NCI-H748 treated with DMSO at 0.1 percent for 48 hours (cell line): ENCODE measurements around the gene NTNG2.

ENCODE experiments used
- DNase-seq: peaks from one replicate; lab custom pipeline; 2025; lab: John Stamatoyannopoulos, UW

Gene NTNG2

DNA sequence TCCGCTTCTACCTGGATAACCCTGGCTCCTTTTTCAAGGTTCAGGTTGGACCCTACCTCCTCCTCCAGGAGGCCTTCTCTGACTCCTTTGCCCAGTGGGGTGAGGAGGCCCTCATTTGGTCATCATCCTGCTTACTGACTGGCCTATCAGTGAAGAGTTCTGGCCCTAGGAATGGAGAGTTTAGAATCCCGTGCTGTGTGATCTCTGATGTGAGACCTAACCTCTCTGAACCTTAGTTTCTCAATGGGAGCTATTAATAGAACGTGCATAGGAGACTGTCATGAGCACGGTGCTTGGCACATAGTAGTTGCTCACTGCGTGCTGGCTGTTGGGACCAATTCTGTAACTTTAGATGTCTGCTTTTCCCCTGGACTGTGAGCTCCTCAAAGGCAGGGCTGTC lies 10.3 kb downstream of the NTNG2 start:
- no peak for DNase-seq

DNA sequence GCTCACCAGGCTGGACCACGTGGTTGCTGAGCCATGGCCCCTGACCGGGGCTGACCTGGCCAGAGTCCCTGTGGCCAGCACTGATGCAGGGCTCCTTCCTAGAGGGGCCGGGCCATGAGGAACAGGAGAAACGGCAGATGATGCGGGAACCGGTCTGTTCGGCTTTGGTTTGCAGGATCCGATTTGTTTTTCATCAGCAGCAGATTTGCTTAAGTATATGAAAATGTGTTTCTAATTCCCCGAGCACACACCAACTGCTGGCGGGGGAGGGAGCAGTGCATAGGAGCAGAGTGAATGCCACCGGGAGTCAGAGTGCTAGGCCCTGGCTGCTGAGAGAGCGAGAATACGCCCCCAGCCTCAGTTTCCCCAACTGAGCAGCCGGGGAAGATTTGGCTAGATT lies 13.6 kb downstream of the NTNG2 start:
- DNase-seq, result no peak

DNA sequence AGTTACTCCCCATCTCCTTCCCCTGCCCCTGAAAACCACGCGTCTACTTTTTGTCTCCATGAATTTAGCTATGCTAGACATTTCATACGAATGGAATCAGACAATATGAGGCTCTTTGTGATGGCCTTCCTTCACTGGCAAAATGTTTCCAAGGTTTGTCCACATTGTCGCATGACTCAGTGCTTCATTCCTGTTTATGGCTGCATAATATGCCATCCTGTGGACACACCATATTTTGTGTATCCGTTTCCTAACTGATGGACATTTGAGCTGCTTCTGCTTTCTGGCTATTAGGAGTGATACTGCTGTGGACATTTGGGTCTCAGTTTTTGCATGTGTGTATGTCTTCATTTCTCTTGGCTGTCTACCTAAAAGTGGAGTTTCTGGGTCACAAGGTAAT lies 14.5 kb downstream of the NTNG2 start:
- DNase-seq, result no peak

DNA sequence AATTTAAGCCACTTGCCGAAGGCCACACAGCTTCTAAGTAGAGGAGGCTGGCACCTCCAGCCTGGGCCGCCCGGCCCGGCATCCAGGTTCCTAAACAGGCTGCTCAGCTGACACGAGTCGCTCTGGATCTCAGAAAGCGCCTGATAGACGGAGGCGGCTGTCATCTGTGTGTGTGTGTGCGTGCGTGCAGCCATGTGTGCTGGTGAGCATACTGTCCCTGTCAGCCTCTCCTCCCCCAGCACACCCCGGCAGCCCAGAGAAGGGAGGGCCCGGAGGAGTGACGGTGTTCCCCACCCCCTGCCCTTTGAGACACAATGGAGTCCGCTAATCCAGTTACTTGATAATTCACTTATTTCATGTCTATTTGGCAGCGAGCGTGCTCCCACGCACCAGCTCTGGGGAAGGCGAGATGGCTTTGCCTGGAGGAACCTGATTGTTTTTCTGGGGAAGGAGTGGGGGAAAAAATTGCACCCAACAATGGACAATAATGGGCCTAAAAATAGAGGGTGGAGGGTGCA lies 20.0 kb downstream of the NTNG2 start:
- DNase-seq, result no peak

DNA sequence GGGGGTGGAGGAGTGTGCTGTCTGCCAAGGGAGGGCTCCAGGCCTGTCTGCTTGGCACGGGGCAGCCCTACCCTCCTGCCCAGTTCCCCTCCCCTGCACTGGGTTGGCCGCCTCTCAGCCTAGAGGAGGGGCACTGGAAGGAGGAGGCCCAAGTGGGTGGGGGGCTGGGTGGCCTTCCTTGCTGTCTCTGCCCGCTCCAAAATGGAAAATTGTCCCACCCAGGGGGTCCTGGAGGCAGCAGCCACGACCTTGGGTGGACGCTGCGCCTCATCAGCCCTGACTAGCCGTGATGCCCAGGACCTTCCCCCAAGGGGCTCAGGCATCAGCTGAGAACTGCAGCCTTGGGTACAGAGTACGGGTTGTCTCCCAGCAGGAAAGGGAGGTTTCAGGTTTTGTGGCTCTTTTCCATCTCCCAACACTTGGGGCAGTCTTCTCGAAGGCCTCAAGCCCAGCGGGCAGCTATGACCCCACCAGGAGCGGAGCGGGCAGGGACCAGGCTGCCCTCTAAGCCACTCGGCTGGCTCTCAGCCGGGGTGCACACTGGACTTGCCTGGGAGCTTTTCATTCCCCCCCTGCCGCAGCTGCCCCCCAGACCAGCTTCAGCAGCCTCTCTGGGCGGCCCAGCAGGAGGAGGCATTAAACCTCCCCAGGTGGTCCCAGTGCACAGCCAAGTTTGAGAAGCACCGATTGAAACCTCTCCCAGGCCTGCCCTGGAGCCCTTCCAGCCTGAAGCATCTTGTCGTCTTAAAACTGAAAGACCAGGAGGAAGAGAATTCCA lies 20.6 kb downstream of the NTNG2 start:
- DNase-seq, result no peak

DNA sequence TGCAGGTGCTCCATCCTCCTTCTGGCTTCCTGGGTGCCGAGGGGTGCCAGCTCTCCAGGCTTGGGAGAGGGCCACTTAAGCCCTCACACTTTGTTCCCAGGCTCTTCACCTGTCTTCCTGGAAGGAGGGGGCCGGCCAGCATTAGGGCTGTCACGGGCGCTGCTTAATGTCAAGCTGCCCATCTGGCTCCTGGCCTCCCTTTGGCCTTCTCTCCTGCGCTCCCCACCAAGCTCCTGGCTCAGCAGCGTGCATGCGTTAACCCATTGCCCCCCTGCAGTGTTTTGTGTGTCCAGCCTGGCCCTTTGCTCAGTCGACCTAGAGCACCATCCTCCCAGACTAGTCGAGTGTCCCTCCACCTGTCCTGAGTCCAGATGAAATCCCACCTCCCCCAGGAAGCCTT lies 21.3 kb downstream of the NTNG2 start:
- no peak for DNase-seq

DNA sequence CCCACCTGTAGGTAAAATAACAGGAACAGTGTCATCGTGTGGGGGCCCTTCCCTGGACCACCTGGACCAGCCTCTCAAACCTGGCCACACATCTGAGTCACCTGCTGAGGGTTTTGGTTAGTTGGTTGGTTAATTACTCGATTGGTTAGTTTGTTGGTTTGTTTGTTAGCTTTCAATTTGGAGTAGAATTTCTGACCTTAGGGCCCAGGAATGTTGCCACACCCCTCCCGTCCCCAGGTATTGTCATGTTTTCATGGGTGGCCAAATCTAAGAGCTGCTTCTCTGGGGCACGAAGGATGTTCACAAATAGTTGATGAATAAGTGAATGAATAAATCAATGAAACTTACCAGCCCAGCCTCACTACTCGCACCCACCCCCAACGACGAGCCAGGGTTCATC lies 21.9 kb downstream of the NTNG2 start:
- no peak for DNase-seq

DNA sequence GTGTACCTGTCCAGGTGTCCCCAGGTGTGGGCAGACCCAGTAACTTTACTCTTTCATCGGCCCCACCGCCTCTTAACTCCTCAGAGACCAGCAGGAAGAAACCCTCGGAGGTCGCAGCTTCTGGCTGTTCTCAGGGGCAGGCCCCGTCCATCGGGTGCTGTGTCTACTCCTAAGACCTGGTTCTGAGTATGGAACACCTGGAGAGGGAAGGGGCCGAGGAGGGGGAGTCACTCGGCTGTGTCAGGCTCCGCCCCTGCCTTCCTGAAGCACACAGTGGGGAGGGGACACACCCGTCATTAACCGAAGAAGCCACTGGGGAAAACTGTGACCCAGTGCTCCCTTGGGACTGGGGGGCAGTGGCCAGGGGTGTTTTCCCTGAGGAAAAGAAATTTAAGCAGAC lies 22.3 kb downstream of the NTNG2 start:
- DNase-seq, result no peak

DNA sequence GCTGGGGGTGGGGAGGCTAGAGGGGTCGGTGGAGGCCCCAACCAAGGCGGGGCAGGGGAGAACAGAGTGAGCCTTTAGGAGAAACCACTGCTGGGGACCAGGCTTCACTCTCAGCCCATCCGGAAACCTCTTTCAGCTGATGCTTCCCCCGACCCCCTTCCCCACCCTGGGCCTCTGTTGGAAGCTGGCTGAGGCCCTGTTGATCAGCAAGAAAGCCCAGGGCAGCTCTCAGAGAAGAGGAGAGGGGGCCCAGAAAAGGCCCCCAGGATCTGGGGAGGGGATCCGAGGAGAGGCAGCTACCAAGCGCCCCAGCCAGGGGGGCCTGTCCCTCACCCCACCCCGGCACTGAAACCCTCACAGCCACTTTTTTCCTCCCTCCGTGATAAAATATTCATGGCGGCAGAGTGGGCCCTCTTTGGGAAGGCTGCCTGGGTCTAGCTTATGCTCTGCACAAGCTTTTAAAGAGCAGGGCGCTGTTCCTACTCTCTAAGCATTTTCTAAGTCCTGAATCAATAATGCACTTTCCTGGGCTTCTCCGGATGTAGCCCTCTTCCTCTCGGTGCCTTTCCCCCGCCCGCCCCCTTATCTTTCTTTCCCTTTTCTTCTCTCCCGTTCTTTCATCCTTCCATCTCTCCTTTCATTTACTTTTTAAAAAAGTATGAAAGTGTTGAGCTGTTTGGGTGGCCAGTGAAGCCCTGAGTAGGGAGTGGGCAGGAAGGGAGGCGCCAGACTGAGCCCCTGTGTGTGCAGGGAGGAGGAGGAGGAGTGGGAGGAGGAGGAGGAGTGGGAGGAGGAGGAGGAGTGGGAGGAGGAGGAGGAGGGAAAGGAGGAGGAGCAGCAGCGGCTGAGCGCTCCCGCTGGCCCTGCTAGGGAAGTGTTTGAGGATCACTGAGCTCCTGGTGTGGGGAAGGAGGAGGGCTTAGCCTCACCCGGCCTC lies 23.5 kb downstream of the NTNG2 start:
- DNase-seq, result no peak

DNA sequence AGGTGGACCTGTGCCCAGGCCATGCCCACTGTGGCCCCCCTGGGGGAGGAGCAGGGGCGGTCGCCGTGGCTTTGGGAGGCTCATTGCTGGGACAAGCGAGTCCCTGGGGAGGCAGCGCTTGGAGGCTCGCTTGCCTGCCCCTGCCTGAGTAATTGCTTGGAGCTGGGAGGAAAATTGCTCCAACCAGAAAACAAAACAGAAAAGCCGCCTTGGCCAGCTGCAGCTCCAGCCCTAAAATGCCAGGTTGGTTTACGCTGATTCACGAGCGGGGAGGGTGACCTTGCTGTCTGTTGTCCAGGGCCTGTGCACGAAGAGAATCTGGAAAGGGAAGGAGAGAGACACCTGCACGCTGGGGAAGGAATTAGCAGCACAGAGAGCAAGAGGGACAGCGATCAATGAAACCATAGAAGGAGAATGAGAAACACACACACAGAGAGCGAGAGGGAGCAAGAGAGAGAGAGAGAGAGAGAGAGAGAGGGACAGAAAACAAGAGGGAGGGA lies 25.3 kb downstream of the NTNG2 start:
- DNase-seq, result no peak

DNA sequence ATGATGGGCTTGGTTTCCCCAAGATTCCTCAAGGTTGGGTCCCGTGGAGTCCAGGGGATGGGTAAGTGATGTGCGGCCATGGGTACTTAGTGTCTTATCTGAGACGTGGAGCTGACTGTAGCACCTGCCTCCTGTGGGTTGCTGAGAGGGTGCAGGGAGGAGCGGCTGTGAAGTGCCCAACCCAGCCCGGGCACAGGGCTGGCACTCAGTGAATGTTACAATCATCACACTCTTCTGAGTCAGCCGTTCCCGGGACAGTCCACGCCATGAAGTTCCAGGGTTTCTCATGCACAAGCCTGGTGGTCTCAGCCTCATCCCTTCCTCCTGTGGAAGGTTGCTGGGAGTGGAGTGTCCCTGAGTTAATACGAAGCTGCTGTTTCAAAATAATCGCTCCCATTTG lies 29.1 kb downstream of the NTNG2 start:
- no peak for DNase-seq

DNA sequence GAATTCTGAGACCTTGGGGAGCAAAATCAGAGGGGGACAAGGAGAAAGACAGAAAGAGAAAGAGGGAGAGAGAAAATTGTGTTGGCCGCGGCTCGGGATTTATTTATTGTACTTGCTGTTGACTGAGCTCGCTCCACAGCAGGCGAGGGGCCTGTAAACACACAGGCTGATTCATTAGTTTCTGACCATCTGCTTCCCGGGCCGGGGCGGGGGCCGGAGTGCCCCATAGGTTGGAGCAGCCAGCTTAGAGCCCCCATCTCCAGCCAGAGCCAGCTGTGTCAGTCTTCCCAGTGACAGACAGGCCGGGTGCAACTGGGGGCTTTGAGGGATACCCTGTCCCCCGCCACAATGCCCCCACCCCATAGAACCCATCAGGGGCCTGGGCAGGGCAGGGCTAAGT lies 30.9 kb downstream of the NTNG2 start:
- no peak for DNase-seq

DNA sequence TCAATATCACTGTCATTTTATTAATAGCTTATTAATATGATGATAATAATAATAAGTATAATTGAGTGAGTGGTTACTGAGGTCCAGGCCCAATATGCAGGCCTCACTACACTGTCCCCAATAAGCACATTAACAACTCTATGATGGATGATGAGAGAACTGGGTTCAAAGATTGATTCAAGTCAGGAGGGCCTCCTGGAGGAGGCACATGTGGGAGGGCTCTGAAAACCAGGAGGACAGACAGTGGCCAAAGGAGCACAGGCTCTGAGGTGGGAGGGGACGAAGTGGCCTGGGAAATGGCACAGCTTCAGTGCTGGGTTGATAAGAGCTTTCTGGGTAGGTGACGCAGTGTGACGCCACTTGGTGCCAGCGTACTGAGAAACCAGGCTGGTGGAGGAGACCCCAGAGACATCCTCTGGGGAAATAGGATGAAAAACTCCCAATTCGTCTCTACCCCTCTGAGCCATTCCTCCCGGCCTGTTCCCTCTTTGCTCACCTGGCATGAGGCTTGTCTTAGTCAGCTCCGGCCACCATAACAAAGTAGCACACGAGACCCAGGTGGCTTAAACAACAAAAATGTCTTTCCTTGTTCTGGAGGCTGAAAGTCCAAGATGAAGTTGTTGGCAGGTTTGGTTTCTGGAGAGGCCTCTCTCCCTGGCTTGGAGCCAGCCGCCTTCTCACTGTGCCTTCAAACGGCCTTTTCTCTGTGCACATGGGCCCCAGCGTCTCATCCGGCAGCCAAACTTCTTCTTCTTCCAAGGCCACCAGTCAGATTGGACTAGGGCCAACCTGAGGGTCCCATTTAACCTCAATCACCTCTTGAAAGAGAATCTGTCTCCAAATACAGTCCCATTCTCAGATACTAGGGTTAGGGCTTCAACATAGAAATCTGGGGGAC lies 31.6 kb downstream of the NTNG2 start:
- DNase-seq, result no peak

DNA sequence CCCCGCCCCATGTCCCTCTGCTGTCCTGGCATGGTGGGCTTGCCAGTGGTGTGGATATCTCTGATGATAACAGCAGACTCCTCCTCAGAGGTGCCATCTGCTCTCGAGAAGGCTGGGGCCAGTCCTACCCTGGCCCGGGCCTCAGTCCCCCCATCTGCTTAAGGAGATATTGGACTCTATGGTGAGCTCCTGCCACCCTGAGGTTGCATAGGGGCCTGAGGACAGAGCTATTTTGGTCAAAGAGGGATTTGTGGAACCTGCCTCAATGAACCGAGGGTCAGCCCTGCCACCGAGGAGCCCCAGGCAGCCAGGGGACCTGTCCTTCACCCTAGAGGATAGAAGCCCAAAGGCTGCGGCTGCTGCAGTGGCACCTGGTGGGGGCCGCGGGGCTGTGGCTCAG lies 32.6 kb downstream of the NTNG2 start:
- DNase-seq, result no peak

DNA sequence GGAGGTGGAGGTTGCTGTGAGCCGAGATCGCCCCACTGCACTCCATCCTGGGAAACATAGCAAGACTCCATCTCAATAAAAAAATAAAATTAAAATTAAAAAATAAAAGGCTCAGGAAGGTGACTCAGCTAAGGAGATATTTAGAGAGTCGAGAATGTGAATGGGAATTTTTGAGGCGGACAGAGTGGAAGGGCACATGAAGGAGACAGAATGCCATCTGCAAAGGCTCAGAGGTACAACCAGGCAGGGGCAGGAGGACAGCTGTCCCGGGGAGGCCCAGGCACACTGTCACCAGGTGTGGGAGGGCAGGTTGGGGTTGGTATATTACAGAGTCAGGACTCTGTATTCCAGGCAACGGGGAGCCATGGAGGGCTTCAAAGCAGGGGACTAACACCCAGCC lies 35.5 kb downstream of the NTNG2 start:
- DNase-seq, result no peak

DNA sequence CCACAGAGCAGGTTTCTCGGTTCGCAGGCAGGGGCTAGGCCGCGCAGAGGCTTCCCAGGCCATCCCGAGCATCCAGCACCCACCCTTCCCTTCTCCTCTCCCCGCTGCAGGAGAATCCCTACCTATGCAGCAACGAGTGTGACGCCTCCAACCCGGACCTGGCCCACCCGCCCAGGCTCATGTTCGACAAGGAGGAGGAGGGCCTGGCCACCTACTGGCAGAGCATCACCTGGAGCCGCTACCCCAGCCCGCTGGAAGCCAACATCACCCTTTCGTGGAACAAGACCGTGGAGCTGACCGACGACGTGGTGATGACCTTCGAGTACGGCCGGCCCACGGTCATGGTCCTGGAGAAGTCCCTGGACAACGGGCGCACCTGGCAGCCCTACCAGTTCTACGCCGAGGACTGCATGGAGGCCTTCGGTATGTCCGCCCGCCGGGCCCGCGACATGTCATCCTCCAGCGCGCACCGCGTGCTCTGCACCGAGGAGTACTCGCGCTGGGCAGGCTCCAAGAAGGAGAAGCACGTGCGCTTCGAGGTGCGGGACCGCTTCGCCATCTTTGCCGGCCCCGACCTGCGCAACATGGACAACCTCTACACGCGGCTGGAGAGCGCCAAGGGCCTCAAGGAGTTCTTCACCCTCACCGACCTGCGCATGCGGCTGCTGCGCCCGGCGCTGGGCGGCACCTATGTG lies 36.1 kb downstream of the NTNG2 start:
- DNase-seq, result no peak

DNA sequence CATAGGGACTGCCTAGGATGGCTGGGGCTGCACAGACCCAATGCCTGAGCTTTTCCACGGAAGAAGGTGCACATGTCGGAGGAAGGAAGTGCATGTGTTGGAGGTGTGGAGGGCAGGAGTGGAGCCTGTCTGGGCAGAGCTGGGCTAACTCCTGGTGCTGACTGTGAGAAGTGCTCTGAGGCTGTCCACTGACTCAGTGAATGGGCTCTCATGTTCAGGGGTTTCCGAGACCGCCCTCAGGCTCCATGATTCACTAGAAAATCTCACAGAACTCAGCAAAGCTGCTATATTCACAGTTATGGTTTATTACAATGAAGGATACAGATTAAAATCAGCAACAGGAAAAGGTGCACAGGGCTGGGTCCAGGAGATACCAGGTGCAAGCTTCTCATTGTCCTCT lies 37.2 kb downstream of the NTNG2 start:
- DNase-seq, result no peak

DNA sequence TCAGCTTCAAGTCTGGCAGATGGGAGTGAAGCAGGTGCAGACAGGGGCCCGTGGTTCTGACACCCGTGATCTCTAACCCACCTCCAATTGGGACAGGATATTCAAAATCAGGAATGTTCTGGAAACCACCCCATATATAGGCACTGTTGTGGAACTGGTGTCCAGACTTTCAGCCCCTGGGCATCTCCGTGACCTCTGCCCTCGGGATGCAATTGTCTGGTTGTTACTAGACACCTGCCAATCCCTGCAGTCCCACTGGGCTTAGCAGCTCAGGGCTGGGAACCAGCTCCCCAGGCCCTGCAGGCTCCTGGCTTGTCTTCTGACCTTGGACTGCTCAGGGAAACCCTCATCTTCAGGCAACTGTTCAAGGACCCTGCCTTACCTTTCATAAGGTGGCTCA lies 38.8 kb downstream of the NTNG2 start:
- DNase-seq, result no peak

DNA sequence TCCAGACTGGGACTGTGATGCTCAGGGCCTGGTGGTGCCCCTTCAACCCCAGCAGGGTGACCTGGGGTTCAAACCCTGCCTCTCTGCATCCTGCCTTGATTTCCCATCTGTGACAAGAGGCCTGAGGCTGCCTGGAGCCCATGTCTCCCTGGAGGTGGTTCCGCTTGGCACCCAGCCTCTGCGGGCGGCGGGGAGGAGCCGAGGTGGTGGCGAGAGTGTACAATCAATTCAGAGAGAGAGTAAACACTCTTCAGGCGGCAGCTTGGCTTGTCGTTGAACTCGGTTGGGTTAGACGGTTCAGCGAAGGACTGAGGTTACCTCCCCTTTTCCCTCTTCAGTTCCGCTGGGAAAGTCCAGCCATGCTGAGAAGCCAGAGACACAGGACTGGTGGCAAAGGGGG lies 39.3 kb downstream of the NTNG2 start:
- no peak for DNase-seq

DNA sequence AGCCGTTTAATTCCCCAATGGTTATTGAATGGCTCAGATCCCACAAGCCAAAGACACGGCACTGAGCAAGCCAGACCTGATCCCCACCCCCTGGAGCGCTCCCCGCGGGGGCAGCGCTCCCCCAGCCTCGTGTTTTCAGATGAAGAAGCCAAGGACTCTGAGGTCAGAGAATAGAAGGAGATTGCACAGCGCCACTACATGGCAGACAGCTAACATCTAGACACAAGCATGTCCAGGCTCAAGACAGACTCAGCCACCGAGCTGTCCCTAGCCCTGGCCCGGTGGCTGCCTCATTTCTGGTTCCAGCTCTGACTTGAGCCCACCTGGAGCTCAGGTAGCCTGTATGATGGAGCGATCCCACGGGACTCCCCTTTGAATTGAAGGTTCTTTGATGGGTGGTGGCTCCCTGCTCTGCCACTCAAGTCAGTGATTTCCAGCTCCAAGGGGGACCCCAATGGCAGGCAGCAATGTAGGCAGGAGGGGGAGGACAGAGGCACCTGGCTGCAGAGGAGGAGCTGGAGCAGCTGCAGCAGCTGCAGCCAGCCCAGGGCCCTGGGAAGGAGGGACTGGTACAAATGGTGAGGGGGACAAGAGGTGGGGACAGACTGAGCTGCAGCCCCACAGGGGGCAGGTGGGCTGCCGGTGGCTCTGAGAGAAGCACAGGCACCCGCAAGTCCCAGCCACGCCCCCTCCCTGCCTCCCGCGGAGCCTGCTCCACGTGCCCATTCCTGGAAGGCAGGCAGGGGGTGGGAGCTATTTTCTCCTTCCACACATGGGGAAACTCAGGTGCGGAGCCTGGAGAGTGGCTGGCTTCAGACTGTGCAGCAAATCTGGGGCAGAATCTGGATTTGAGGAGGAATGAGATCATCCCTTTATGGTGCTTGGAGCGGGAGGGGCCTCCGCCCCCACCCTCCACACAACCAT lies 40.2 kb downstream of the NTNG2 start:
- no peak for DNase-seq
